ENCODE measurements around the gene NUDT1. TPM values are rescaled to one million over a fixed set of nuclear protein-coding genes. Genes with fewer than 3 reads are reported as not detected.

The NUDT1 gene
- total RNA-seq, 4 donors from 2014 or later, result 4.2 to 23.6 (median 9.5) TPM; not detected in 1

DNA sequence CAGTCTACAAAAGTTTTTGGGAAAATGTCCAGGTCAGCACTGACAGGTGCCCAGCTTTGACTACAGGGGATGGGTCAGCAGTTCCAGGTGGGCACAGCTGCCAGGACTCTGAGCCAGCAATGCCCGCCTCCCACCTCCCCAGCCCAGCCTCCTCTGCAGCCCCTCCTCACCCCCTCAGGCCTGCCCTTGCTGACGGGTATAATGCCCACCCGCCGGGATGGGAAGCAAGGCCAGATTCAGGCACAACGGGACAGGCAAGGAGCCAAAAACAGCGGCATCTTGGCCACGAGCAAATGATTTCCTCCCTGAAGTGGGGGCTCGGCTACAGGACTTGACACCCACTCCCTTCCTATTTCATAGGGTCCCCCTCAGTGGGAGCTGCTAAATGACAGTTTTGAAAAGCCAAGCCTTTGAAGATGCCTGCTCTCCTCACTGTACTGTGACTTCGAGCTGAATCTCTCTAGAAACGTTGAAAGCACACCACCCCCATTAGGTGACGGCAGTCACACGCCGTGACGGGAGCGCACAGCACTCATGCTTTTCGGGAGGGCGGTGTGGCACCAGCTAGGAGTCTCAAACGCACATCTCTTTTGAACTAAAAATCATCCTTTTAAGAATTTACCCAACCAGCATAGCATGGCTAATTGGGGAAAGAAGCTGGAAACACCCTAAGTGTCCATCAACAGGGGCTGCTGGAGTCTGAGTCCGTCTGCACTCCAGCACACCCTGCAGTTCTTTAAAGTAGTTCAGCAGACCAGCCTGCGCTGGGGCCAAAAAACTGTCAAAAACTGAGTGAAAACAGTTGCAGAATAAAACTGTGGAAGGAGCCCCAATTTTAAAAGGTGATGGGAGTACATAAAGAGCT is 38.9 kb upstream of the NUDT1 start:
- Histone ChIP-seq H3K36me3 (no peaks in the 10 kb centered on the region), H3K4me1 (peaks cover 0 to 8% (median 5%) of the 10 kb centered on the region in 4 donors), H3K4me3 (no peak overlapping the region), H3K27ac (peak overlapping the region in 1 of 4 donors; percentile 46), H3K27me3 (no peaks in the 10 kb centered on the region), H3K9me3 (no peaks in the 10 kb centered on the region)
- intact Hi-C loops (cut with DNase I; ENCODE audit: low total_unique reads), result loop anchor here (10.0 kb wide), 1 partner anchor 538 kb away; no protein-coding TSS in a partner anchor
- DNase-seq, result no peak
- in situ Hi-C loops (cut with MboI; ENCODE audit: low pct_ligation_motif_present in 1 of 4, low pct_unique_long_range_greater_than_20kb in 1 of 4, low sequenced_read_pairs in 3 of 4), result loop anchor here in 3 of 4 donors (25.0 kb wide), 2 partner anchors 541 to 616 kb away; partner anchors contain the start of gene ELFN1 (in 2 of the 3)
- 89 to 100% methylated on average over 1 to 20 of the region's 20 CpGs for WGBS, 2 donors (ENCODE audit: low coverage in 1 of 2)
- no peak for TF ChIP-seq POLR2A (IDR thresholded peaks at IDR 0.05)
- peak in 1 of 3 donors; percentile 14 for TF ChIP-seq POLR2AphosphoS5 (IDR thresholded peaks at IDR 0.05)
- no peak for TF ChIP-seq EP300 (IDR thresholded peaks at IDR 0.05; ENCODE audit: low read depth)

GRCh38 chr7:2203766-2204300 is 38.2 kb upstream of the NUDT1 start:
- Histone ChIP-seq H3K4me1 (peaks cover 0 to 8% (median 5%) of the 10 kb centered on the region in 4 donors), H3K36me3 (no peaks in the 10 kb centered on the region), H3K9me3 (no peaks in the 10 kb centered on the region), H3K27me3 (no peaks in the 10 kb centered on the region), H3K4me3 (no peak overlapping the region), H3K27ac (peak overlapping the region in 1 of 4 donors; percentile 46)
- DNase-seq, result no peak
- WGBS, 2 donors (ENCODE audit: low coverage in 1 of 2), result 71% methylated on average over 13 of the region's 13 CpGs; no CpG with 5 or more reads in 1 of the 2 donors
- TF ChIP-seq POLR2A (IDR thresholded peaks at IDR 0.05) (no peak), POLR2AphosphoS5 (IDR thresholded peaks at IDR 0.05) (no peak), EP300 (IDR thresholded peaks at IDR 0.05; ENCODE audit: low read depth) (no peak), CTCF (IDR thresholded peaks at IDR 0.05) (no peak)
- in situ Hi-C loops (cut with MboI; ENCODE audit: low pct_ligation_motif_present in 1 of 4, low pct_unique_long_range_greater_than_20kb in 1 of 4, low sequenced_read_pairs in 3 of 4), result loop anchor here in 3 of 4 donors (25.0 kb wide), 2 partner anchors 542 to 617 kb away; partner anchors contain the start of gene ELFN1 (in 2 of the 3)
- intact Hi-C loops (cut with DNase I; ENCODE audit: low total_unique reads), result loop anchor here (10.0 kb wide), 1 partner anchor 539 kb away; no protein-coding TSS in a partner anchor

GRCh38 chr7:2204446-2204845 is 37.6 kb upstream of the NUDT1 start:
- 96 to 97% methylated on average over 10 to 11 of the region's 11 CpGs for WGBS, 2 donors (ENCODE audit: low coverage in 1 of 2)
- Histone ChIP-seq H3K4me1 (peaks cover 0 to 8% (median 5%) of the 10 kb centered on the region in 4 donors), H3K9me3 (no peaks in the 10 kb centered on the region), H3K27ac (peak overlapping the region in 1 of 4 donors; percentile 46), H3K27me3 (no peaks in the 10 kb centered on the region), H3K4me3 (no peak overlapping the region), H3K36me3 (no peaks in the 10 kb centered on the region)
- no peak for DNase-seq
- intact Hi-C loops (cut with DNase I; ENCODE audit: low total_unique reads) (loop anchor here (10.0 kb wide), 1 partner anchor 540 kb away; no protein-coding TSS in a partner anchor), in situ Hi-C loops (cut with MboI; ENCODE audit: low pct_ligation_motif_present in 1 of 4, low pct_unique_long_range_greater_than_20kb in 1 of 4, low sequenced_read_pairs in 3 of 4) (loop anchor here in 3 of 4 donors (25.0 kb wide), 2 partner anchors 542 to 617 kb away; partner anchors contain the start of gene ELFN1 (in 2 of the 3))
- no peak for TF ChIP-seq CTCF (IDR thresholded peaks at IDR 0.05)
- TF ChIP-seq EP300 (IDR thresholded peaks at IDR 0.05; ENCODE audit: low read depth), result no peak
- TF ChIP-seq POLR2AphosphoS5 (IDR thresholded peaks at IDR 0.05), result no peak
- no peak for TF ChIP-seq POLR2A (IDR thresholded peaks at IDR 0.05)

DNA sequence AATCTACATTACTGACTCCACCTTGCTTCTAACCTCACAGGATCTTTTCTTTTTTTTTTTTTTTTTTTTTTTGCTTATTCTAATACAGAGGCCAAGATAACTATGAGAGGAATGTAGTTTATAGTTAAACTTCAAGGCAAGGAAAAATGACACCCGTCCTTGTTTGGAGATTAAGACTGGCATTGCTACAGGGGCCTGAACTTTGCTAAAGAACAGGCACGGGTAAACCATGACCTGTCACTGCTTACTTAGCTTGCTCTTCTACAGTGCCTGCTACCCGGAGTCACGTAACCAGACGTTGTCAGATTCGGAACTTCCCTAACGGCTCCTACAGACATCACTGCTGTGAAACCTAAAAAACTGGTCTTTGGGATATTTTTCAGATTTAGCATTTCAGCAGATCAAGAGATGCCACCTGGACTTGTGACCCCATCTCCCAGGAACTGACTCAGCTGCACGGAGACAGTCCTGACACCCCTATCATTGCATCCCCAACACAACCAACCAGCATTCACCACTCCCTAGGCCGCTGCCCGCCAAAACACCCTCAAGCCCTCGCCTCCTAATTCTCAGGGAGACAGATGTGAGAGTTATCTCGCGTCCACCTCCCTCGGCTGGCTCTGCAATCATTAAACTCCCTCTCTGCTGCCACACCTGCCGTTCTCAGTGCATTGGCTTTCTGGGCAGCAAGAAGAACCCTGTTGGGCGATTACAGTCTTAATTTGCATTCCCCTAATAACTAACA is 36.8 kb upstream of the NUDT1 start:
- H3K4me3 ChIP-seq, result no peak overlapping the region
- no peaks in the 10 kb centered on the region for H3K27me3 ChIP-seq
- H3K36me3 ChIP-seq, result no peaks in the 10 kb centered on the region
- H3K9me3 ChIP-seq, result no peaks in the 10 kb centered on the region
- DNase-seq, result no peak
- intact Hi-C loops (cut with DNase I; ENCODE audit: low total_unique reads) (loop anchor here (5.0 to 10.0 kb wide), 2 partner anchors 103 to 540 kb away; no protein-coding TSS in a partner anchor), in situ Hi-C loops (cut with MboI; ENCODE audit: low pct_ligation_motif_present in 1 of 4, low pct_unique_long_range_greater_than_20kb in 1 of 4, low sequenced_read_pairs in 3 of 4) (loop anchor here in 3 of 4 donors (25.0 kb wide), 2 partner anchors 543 to 618 kb away; partner anchors contain the start of gene ELFN1 (in 2 of the 3))
- H3K4me1 ChIP-seq, result peaks cover 0 to 8% (median 5%) of the 10 kb centered on the region in 4 donors
- TF ChIP-seq POLR2AphosphoS5 (IDR thresholded peaks at IDR 0.05) (no peak), CTCF (IDR thresholded peaks at IDR 0.05) (no peak), EP300 (IDR thresholded peaks at IDR 0.05; ENCODE audit: low read depth) (no peak), POLR2A (IDR thresholded peaks at IDR 0.05) (no peak)
- 85 to 90% methylated on average over 14 to 16 of the region's 16 CpGs for WGBS, 2 donors (ENCODE audit: low coverage in 1 of 2)
- H3K27ac ChIP-seq, result no peak overlapping the region

Measured in transverse colon (tissue), 4 donors.